Measurements from ENCODE around the gene MICAL2.

Gene MICAL2

DNA sequence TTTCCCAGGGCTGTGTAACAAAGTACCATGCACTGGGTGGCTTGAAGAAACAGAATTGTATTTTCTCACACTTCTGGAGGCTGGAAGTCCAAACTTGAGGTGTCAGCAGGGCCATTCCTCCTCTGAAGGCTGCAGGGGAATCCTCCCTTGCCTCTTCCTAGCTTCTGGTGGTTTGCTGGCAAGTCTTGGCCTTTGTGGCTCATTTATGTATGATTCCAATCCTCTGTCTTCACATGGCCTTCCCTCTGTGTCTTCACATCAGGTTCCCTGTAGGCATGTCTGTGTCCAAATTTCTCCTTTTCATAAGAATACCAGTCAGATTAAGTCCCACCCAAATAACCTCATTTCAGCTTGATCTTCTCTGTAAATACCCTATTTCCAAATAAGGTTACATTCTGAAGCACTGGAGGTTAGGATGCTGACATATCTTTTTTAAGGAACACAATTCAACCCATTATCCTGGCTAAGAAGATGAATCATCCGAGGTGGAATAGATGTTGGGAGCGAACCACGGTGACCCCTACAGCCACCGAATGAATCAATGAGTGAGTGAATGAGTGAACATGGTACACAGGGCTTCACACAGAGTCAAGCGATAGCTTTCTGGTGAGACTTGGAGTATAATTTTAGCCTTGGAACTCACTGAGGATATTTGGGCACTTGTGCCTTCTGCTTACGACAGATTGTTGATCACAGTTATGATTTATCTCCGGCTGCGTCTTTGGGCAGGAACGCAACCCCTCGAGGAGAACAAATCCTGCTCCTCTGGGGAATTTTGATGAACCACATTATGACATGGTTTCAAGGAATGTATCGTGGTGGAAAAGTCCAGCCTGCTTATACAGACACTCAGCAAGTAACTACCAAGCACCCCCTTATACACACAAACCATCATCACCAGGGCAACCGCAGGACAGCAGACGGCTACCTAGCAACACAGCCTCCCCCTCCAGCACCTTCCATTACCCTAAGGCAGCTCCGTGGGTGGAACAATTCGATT lies 34.3 kb upstream of the MICAL2 start:
- in situ Hi-C loops (cut with MboI; ENCODE audit: low sequenced_read_pairs) = no loop called here

GRCh38 chr11:12076840-12077534 lies 33.4 kb upstream of the MICAL2 start:
- in situ Hi-C loops (cut with MboI; ENCODE audit: low sequenced_read_pairs) = no loop called here

DNA sequence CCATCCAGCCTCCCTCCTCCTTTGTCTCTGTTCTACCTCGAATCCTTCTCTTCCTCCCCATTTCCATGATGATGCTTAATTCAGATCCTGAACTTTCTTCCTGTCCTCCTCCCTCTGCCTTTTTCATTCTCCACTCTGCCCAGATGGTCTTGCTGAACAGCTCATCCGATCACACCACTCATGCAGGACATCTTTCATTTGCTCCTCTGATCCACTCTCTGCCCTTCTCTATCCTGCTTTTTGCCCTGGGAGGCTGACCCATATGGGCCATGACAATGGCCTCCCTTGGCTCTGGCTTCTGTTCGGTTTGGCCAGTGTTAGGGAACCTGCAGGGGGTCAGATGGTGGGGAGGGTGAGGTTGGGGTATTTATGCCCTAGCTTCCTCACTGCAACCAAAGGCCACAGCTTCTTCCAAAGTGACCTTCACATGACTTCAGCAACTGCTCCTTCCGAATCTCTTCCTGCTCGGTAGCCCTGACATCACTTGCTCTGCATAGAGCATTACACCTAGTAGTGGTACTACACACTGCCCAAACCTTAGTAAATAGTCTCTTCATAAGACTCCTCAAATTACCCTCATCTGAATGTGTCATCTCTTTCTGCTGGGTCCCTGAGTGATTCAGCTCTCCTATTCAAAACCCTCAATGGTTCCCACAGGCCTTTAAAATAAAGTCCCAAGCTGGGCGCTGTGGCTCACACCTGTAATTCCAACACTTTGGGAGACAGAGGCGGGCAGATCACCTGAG lies 32.7 kb upstream of the MICAL2 start:
- in situ Hi-C loops (cut with MboI; ENCODE audit: low sequenced_read_pairs) = no loop called here

- in situ Hi-C loops (cut with MboI; ENCODE audit: low sequenced_read_pairs) = no loop called here
Observed at GRCh38 chr11:12079726-12080556, 30.4 kb upstream of the MICAL2 start.

DNA sequence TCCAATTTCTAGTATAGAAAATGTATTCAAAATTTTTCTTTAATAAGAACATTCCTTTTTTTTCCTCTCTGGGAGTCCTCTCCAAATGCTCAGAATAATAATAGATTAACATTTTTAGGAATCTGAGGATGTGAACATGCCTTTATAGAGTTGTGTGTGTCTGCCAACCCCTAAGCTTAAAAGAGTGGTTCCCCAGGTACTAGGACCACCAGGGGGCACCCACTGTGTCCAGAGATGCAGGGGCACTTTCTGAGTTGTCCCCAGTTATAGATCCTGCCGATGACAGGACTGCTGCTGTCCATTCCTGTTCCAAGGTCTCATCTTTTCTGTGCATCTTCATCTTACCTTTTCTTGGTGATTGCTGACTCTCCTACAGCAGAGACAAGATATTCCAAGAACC lies 27.0 kb upstream of the MICAL2 start:
- in situ Hi-C loops (cut with MboI; ENCODE audit: low sequenced_read_pairs) = no loop called here

DNA sequence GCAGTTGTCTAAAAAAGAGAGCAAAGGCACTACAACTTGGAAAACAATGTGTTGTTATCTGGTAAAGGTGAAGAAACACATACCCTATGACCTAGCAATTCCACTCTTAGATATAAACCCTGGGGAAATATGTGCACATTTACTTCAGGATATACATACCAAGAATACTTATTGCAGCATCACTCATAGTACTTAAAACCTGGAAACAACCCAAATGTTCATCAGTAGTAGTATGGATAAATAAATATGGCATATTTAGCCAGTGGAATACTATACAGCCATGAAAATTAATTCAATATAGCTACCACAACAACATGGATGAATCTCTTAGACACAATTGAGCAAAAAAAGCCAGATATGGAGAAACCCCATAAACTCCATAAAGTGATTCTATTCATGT lies 26.1 kb upstream of the MICAL2 start:
- in situ Hi-C loops (cut with MboI; ENCODE audit: low sequenced_read_pairs) = no loop called here

DNA sequence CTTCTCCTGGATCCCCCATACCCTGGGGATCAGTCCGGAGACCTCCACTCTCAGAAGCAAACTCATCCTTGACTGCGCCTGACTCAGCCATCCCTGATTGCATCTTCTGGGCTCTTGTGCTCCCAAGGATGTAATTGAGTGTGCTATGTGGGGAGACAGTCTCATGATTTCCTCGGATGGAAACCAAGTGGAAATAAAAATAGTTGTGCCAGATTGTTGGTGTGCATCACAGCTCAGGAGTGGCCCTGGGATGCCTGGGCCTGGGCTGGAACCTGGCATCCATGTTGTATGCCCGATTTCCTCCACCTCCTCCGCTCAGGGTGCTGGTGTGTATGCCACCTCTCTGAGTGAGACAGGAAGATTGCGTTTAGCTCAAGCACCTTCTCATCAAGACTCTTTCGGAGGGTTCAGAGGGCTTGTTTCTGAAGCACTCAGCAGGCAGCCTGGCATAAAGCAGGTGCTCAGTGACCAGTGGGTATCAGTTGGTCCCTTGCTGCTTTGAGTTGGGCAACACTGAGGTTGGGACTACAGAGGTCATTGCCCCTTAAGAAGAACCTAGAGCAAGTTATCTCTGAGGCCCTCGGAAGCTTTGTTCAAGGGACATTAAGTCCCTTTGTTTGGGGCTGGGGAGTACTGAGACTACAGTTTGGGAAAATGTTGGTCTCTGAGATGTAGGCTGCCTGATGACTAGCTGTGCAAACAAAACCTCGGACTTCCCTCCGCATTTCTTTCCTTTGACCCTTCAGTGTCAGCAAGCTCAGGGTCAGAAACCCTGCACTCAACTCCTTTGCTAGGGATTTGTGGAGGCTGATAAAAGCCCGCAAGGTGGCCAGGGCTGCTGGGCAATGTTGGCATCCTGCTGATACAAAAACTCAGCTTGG lies 24.8 kb upstream of the MICAL2 start:
- in situ Hi-C loops (cut with MboI; ENCODE audit: low sequenced_read_pairs) = no loop called here

GRCh38 chr11:12086271-12087074 lies 23.9 kb upstream of the MICAL2 start:
- in situ Hi-C loops (cut with MboI; ENCODE audit: low sequenced_read_pairs) = no loop called here

DNA sequence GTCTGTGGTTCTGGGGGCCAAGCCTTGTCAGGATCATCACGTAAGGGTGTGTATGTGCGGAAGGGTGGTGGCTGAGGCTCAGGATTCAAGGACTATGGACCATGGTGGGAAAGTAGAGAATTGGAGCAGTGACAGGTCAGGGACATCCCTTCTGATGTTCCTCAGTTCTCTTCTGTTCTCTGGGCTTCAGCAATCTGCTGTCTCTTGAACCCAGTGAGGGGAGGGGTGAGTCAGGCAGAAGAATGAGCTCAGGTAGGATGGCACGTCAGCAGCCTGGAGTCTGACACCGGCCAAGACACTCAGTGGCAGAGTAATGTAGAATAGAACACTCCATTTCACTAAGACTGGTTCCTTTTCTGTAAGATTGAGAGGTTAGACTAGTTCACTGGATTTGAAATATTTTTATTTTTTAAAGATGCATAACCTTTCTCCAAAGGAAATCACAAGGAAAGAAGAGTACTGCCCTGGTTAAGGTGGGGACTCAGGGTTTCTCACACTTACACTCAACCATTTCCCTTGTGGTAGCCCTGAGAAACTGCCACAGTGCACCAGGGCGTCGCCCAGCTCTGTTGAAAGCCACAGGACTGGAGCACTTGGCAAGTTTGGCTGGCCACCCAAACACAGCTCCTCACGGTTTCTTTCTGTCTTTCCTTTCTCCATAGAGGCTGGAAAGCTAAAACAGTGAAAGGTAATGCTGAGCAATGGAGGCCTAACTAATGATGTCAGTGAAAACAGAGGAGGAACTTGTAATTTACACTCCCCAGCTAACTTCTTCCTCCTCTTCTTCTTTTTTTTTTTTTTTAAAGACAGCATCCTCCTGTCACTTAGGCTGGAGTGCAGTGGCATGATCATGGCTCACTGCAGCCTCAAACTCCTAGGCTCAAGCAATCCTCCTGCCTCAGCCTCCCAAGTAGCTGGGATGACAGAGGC lies 23.1 kb upstream of the MICAL2 start:
- in situ Hi-C loops (cut with MboI; ENCODE audit: low sequenced_read_pairs) = no loop called here

GRCh38 chr11:12088047-12088481 lies 22.3 kb upstream of the MICAL2 start:
- in situ Hi-C loops (cut with MboI; ENCODE audit: low sequenced_read_pairs) = no loop called here

- in situ Hi-C loops (cut with MboI; ENCODE audit: low sequenced_read_pairs) = no loop called here
Observed at GRCh38 chr11:12088531-12088930, 21.9 kb upstream of the MICAL2 start.

DNA sequence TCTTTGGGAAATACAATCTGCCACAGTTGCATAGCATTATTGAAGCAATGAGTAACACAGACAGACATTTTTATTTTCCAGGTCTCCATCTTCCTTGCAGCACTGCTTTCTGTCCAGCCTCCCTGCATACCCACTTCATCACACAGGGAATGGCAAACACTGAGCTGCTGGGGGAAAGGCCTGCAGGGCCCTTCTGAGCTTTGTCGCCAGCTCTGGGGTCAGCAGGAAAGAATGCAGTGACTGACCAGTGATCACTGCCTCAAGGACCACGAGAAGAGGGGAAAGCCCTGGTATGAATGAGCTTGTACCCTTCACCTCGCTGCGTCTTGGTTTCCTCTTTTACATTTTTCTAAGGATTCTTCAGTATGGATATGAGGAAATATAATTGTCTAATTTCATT lies 21.3 kb upstream of the MICAL2 start:
- in situ Hi-C loops (cut with MboI; ENCODE audit: low sequenced_read_pairs) = no loop called here

DNA sequence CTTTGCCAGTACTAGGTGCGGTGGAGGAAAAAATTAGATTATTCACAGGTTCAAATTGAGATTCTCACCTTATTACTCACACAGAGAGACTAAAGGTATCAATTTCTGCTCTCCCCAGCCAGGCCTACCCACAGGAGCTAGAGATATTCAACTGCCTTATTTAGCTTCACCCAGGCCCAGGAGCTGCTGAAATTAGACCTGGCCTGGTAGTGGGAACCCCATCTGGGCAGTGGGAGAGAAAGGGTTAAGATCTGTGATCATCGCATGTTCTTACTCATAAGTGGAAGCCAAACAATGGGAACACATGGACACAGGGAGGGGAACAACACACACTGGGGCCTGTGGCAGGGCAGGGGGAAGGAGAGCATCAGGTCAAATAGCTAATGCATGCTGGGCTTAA lies 20.9 kb upstream of the MICAL2 start:
- in situ Hi-C loops (cut with MboI; ENCODE audit: low sequenced_read_pairs) = no loop called here

DNA sequence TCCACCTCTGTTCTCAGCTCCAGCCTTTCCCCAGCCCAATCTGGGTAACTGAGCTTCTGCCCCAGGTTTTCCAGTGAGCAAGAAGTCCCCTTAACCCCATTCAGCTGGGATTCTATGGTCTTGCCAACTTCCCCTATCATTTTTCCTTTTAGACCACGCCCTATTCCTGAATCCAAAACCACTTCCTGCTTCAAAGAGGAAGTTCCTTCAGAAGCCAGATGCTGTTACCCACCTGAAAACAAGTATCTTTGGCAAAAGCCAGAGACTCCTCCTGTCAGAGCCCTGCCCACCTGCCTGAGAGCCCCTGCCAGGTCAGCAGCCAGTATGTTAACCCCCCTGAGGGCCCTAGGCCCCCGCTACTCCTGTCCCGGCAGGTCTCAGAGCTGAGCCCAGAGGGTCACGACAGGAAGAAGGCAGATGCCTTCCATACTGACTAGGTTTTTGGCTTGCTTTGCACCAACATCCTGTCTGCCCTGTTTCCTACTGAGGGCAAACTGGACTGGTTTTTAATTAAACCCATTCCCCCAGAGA lies 20.3 kb upstream of the MICAL2 start:
- in situ Hi-C loops (cut with MboI; ENCODE audit: low sequenced_read_pairs) = no loop called here

- in situ Hi-C loops (cut with MboI; ENCODE audit: low sequenced_read_pairs) = no loop called here
Observed at GRCh38 chr11:12090761-12091258, 19.6 kb upstream of the MICAL2 start.

DNA sequence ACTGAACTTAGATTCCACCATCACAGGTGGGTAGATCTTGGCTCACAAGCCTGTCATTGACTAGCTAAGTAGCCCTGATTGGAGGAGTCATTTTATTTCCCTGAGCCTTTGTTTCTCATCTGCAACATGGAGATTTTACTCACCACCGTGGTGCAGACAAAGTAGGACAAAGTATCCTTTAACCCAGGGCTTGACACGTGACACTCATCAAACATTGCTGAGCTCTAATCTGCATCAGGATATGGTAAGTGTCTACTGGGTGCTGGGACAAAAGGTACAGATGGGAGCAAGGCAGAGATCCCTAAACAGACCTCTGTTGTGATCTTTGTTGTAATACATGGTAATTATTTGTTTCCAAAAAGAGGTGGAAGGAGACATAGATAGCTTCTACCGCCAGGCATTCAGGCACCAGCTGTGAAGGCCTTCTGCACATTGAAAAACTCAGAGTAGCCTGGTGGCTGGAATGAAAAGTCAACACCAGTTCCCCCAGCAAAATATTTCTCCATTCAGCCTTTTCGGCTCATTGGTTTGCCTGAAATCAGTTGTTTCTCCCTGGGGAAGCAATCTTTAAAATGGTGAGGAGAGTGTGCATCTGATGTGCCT lies 18.3 kb upstream of the MICAL2 start:
- in situ Hi-C loops (cut with MboI; ENCODE audit: low sequenced_read_pairs) = no loop called here

DNA sequence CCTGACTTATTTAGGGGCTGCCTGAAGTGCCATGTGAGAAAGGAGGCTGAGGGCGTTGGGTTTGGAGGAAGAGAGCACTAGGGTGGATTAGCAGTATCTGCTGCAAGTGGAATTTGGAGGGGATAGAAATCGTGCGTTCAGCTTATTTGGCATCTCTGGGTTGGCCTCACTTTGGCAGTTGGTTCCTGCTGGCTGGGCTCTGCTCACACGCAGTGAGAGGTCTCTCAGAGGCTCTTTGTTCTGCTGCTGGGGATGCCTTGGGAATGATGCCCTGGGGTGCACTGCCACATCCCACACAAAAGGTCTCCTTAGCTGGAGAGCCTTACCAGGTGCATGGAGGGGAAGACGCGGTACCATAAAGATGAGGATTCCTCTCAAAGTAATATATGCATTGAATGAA lies 17.7 kb upstream of the MICAL2 start:
- in situ Hi-C loops (cut with MboI; ENCODE audit: low sequenced_read_pairs) = no loop called here
